ENCODE measurements around the gene PLA2R1. TPM values are rescaled to one million over a fixed set of nuclear protein-coding genes. Genes with fewer than 3 reads are reported as not detected.

PLA2R1 gene
- total and polyA plus RNA-seq, 7 donors = 0.17 to 0.97 (median 0.26) TPM

GRCh38 chr2:159939946-159940345, 122.5 kb downstream of the PLA2R1 start:
- no peak for ATAC-seq
- H3K9me3 ChIP-seq = no peaks in the 10 kb centered on the region
- intact Hi-C loops (cut with DNase I) = no loop called here
- no peaks in the 10 kb centered on the region for H3K36me3 ChIP-seq (ENCODE audit: insufficient read depth in 1 of 2, low read depth in 1 of 2)
- DNase-seq = no peak
- H3K4me3 ChIP-seq = no peak overlapping the region
- no peaks in the 10 kb centered on the region for H3K27me3 ChIP-seq (ENCODE audit: insufficient read depth in 3 of 3, low read length in 2 of 3)
- H3K4me1 ChIP-seq = no peaks in the 10 kb centered on the region
- no peak overlapping the region for H3K27ac ChIP-seq
- no peak for TF ChIP-seq CTCF (IDR thresholded peaks at IDR 0.05)

GRCh38 chr2:159938395-159938794, 124.0 kb downstream of the PLA2R1 start:
- no peak for TF ChIP-seq CTCF (IDR thresholded peaks at IDR 0.05)
- no peak for ATAC-seq
- Histone ChIP-seq H3K27me3 (ENCODE audit: insufficient read depth in 3 of 3, low read length in 2 of 3) (no peaks in the 10 kb centered on the region), H3K27ac (no peak overlapping the region), H3K36me3 (ENCODE audit: insufficient read depth in 1 of 2, low read depth in 1 of 2) (no peaks in the 10 kb centered on the region), H3K9me3 (no peaks in the 10 kb centered on the region), H3K4me3 (no peak overlapping the region), H3K4me1 (no peaks in the 10 kb centered on the region)
- 78 to 91% (median 81%) methylated on average over 3 of the region's 3 CpGs for WGBS, 3 donors
- intact Hi-C loops (cut with DNase I) = no loop called here
- no peak for DNase-seq

- no peaks in the 10 kb centered on the region for H3K9me3 ChIP-seq
- 76 to 81% (median 81%) methylated on average over 4 of the region's 4 CpGs for WGBS, 3 donors
- no peak overlapping the region for H3K27ac ChIP-seq
- intact Hi-C loops (cut with DNase I) = no loop called here
- DNase-seq (no peak), ATAC-seq (no peak)
- no peaks in the 10 kb centered on the region for H3K27me3 ChIP-seq (ENCODE audit: insufficient read depth in 3 of 3, low read length in 2 of 3)
- no peaks in the 10 kb centered on the region for H3K4me1 ChIP-seq
- H3K4me3 ChIP-seq = no peak overlapping the region
- no peaks in the 10 kb centered on the region for H3K36me3 ChIP-seq (ENCODE audit: insufficient read depth in 1 of 2, low read depth in 1 of 2)
- TF ChIP-seq CTCF (IDR thresholded peaks at IDR 0.05) = no peak
Observed at GRCh38 chr2:159936471-159936870, 125.9 kb downstream of the PLA2R1 start.

- intact Hi-C loops (cut with DNase I) = no loop called here
- H3K27ac ChIP-seq = no peak overlapping the region
- no peaks in the 10 kb centered on the region for H3K27me3 ChIP-seq (ENCODE audit: insufficient read depth in 3 of 3, low read length in 2 of 3)
- H3K4me1 ChIP-seq = no peaks in the 10 kb centered on the region
- H3K4me3 ChIP-seq = no peak overlapping the region
- no peak for DNase-seq
- no peaks in the 10 kb centered on the region for H3K9me3 ChIP-seq
- WGBS, 3 donors = 54 to 67% (median 59%) methylated on average over 2 of the region's 2 CpGs
- no peak for ATAC-seq
- no peaks in the 10 kb centered on the region for H3K36me3 ChIP-seq (ENCODE audit: insufficient read depth in 1 of 2, low read depth in 1 of 2)
- no peak for TF ChIP-seq CTCF (IDR thresholded peaks at IDR 0.05)
Observed at GRCh38 chr2:159933727-159934049, 128.7 kb downstream of the PLA2R1 start.

- Histone ChIP-seq H3K27me3 (ENCODE audit: insufficient read depth in 3 of 3, low read length in 2 of 3) (no peaks in the 10 kb centered on the region), H3K9me3 (no peaks in the 10 kb centered on the region), H3K4me3 (no peak overlapping the region), H3K36me3 (ENCODE audit: insufficient read depth in 1 of 2, low read depth in 1 of 2) (no peaks in the 10 kb centered on the region), H3K27ac (no peak overlapping the region), H3K4me1 (no peaks in the 10 kb centered on the region)
- TF ChIP-seq CTCF (IDR thresholded peaks at IDR 0.05) = no peak
- intact Hi-C loops (cut with DNase I) = no loop called here
- ATAC-seq = no peak
- WGBS, 3 donors = 85 to 93% (median 86%) methylated on average over 2 of the region's 2 CpGs
- no peak for DNase-seq
Observed at GRCh38 chr2:159933040-159933726, 129.2 kb downstream of the PLA2R1 start.
